ENCODE data around the gene TFPI.

Gene TFPI

GRCh38 chr2:187461294-187462261 is 92.7 kb downstream of the TFPI start:
- Histone ChIP-seq H3K79me2 (ENCODE audit: insufficient read depth, low read depth) (no peaks in the 10 kb centered on the region), H3K9ac (no peak overlapping the region), H4K20me1 (ENCODE audit: insufficient read depth) (no peaks in the 10 kb centered on the region), H3K4me1 (ENCODE audit: low read depth, poor library complexity, severe bottlenecking) (no peaks in the 10 kb centered on the region), H3K4me2 (no peak overlapping the region), H3K4me3 (IDR thresholded peaks at IDR 0.05; ENCODE audit: insufficient read depth, low read depth, low read length) (no peak overlapping the region), H2AFZ (ENCODE audit: low read depth) (no peak overlapping the region), H3K27me3 (ENCODE audit: insufficient read depth, low read depth) (no peaks in the 10 kb centered on the region), H3K27ac (no peak overlapping the region), H3K36me3 (ENCODE audit: insufficient read depth) (no peaks in the 10 kb centered on the region)
- TF ChIP-seq, protein P1, sequence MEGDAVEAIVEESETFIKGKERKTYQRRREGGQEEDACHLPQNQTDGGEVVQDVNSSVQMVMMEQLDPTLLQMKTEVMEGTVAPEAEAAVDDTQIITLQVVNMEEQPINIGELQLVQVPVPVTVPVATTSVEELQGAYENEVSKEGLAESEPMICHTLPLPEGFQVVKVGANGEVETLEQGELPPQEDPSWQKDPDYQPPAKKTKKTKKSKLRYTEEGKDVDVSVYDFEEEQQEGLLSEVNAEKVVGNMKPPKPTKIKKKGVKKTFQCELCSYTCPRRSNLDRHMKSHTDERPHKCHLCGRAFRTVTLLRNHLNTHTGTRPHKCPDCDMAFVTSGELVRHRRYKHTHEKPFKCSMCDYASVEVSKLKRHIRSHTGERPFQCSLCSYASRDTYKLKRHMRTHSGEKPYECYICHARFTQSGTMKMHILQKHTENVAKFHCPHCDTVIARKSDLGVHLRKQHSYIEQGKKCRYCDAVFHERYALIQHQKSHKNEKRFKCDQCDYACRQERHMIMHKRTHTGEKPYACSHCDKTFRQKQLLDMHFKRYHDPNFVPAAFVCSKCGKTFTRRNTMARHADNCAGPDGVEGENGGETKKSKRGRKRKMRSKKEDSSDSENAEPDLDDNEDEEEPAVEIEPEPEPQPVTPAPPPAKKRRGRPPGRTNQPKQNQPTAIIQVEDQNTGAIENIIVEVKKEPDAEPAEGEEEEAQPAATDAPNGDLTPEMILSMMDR (conservative IDR thresholded peaks at IDR 0.05; ENCODE audit: low read depth, low read length) = no peak

DNA sequence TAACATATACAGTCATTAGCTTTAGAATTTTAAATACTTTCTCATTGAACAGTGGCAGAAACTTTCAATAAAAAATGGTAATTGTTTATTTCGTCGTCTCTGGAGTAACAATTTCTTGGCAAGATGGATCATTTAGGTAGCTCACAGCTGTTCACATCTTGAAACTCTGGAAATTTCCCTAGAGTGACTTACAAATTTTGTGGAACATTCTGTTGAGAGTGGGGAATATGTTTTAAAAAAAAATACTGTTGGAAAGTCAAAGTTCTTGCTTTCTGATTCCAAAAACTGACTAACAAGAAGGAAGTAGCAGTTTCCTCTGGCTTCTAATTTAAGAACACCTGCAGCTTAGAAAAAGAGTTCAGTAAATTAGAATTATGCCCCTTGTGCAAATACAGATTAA is 95.0 kb downstream of the TFPI start:
- H4K20me1 ChIP-seq (ENCODE audit: insufficient read depth) = no peaks in the 10 kb centered on the region
- H3K27ac ChIP-seq = no peak overlapping the region
- no peak overlapping the region for H2AFZ ChIP-seq (ENCODE audit: low read depth)
- H3K4me2 ChIP-seq = no peak overlapping the region
- H3K4me1 ChIP-seq (ENCODE audit: low read depth, poor library complexity, severe bottlenecking) = no peaks in the 10 kb centered on the region
- no peak overlapping the region for H3K9ac ChIP-seq
- H3K27me3 ChIP-seq (ENCODE audit: insufficient read depth, low read depth) = no peaks in the 10 kb centered on the region
- no peak overlapping the region for H3K4me3 ChIP-seq (IDR thresholded peaks at IDR 0.05; ENCODE audit: insufficient read depth, low read depth, low read length)
- TF ChIP-seq, protein P1 (conservative IDR thresholded peaks at IDR 0.05; ENCODE audit: low read depth, low read length) = no peak
- H3K79me2 ChIP-seq (ENCODE audit: insufficient read depth, low read depth) = no peaks in the 10 kb centered on the region
- no peaks in the 10 kb centered on the region for H3K36me3 ChIP-seq (ENCODE audit: insufficient read depth)

GRCh38 chr2:187453078-187453641 is 101.1 kb downstream of the TFPI start:
- Histone ChIP-seq H3K79me2 (ENCODE audit: insufficient read depth, low read depth) (no peaks in the 10 kb centered on the region), H3K4me1 (ENCODE audit: low read depth, poor library complexity, severe bottlenecking) (peaks cover 6% of the 10 kb centered on the region), H3K4me3 (IDR thresholded peaks at IDR 0.05; ENCODE audit: insufficient read depth, low read depth, low read length) (no peak overlapping the region), H3K9ac (no peak overlapping the region), H3K27me3 (ENCODE audit: insufficient read depth, low read depth) (no peaks in the 10 kb centered on the region), H3K36me3 (ENCODE audit: insufficient read depth) (no peaks in the 10 kb centered on the region), H2AFZ (ENCODE audit: low read depth) (no peak overlapping the region), H3K4me2 (no peak overlapping the region), H3K27ac (no peak overlapping the region), H4K20me1 (ENCODE audit: insufficient read depth) (no peaks in the 10 kb centered on the region)
- TF ChIP-seq, protein P1 (conservative IDR thresholded peaks at IDR 0.05; ENCODE audit: low read depth, low read length) = peak; percentile 73

- Histone ChIP-seq H3K36me3 (ENCODE audit: insufficient read depth) (no peaks in the 10 kb centered on the region), H3K4me1 (ENCODE audit: low read depth, poor library complexity, severe bottlenecking) (peaks cover 13% of the 10 kb centered on the region), H3K79me2 (ENCODE audit: insufficient read depth, low read depth) (no peaks in the 10 kb centered on the region), H3K4me3 (IDR thresholded peaks at IDR 0.05; ENCODE audit: insufficient read depth, low read depth, low read length) (no peak overlapping the region), H2AFZ (ENCODE audit: low read depth) (no peak overlapping the region), H3K4me2 (no peak overlapping the region), H3K27ac (no peak overlapping the region), H3K27me3 (ENCODE audit: insufficient read depth, low read depth) (no peaks in the 10 kb centered on the region), H4K20me1 (ENCODE audit: insufficient read depth) (no peaks in the 10 kb centered on the region), H3K9ac (no peak overlapping the region)
- TF ChIP-seq, protein P1 (conservative IDR thresholded peaks at IDR 0.05; ENCODE audit: low read depth, low read length) = no peak
Measured at GRCh38 chr2:187451510-187451909, 102.7 kb downstream of the TFPI start.
